IMR-90 (cell line): Measurements from ENCODE around the gene FAM241A. TPM values are rescaled to one million over a fixed set of nuclear protein-coding genes. Genes with fewer than 3 reads are reported as not detected.
A peak's percentile ranks its signal among the peaks of the same experiment; 100 is the strongest.

Experiments
- ATAC-seq: fragments of 200-7000 bp; cut with Tn5 transposase; 2 replicates; pipeline ENCODE4 v1.9.1; 2020; ENCODE audit warnings: low read depth, mild to moderate bottlenecking, moderate library complexity
- BruUV-seq: library from RNA; stranded (reverse); fragments of 400-500 nt; replicated peaks from 2 replicates; lab custom pipeline; 2021; lab: Mats Ljungman, UMichigan
- CTCF ChIA-PET: fragments of 300-600 bp; formaldehyde crosslinking; extraction: SDS; loops from one replicate; lab custom pipeline; 2021; ENCODE audit warnings: antibody characterized with exemption; lab: Yijun Ruan, JAX
- POLR2A ChIA-PET: fragments of 300-600 bp; sonication (Branson Sonifier 250); formaldehyde crosslinking; loops from one replicate; lab custom pipeline; 2022; ENCODE audit warnings: antibody characterized with exemption; ENCODE audit not compliant: unreplicated experiment; lab: Charles Lee
- DNase-seq: peaks from one replicate; pipeline ENCODE4 v3.0.0; 2013
- H2AFZ ChIP-seq: replicated peaks from 2 replicates; pipeline ENCODE3; 2013; ENCODE audit warnings: low read length, mild to moderate bottlenecking; ENCODE audit not compliant: poor library complexity
- H2AK5ac ChIP-seq: 2 replicates; pipeline ENCODE4 v1.6.1; 2013; ENCODE audit warnings: low read depth, low read length, inconsistent platforms
- H2AK9ac ChIP-seq: replicated peaks from 2 replicates; pipeline ENCODE3; 2013; ENCODE audit warnings: mild to moderate bottlenecking, low read depth, low read length, moderate library complexity; ENCODE audit not compliant: poor library complexity
- H2BK120ac ChIP-seq: 2 replicates; pipeline ENCODE4 v1.6.1; 2013; ENCODE audit warnings: low read depth, low read length, inconsistent platforms
- H2BK15ac ChIP-seq: 3 replicates; pipeline ENCODE4 v1.6.1; 2013; ENCODE audit warnings: low read depth, low read length, inconsistent platforms
- H2BK20ac ChIP-seq: 2 replicates; pipeline ENCODE4 v1.6.1; 2013; ENCODE audit warnings: low read depth, mild to moderate bottlenecking, inconsistent platforms, low read length, moderate library complexity
- H2BK5ac ChIP-seq: 2 replicates; pipeline ENCODE4 v1.6.1; 2013; ENCODE audit warnings: mild to moderate bottlenecking, low read depth, low read length, inconsistent platforms; ENCODE audit not compliant: poor library complexity, severe bottlenecking
- H3K14ac ChIP-seq: replicated peaks from 2 replicates; pipeline ENCODE4 v1.6.1; 2013; ENCODE audit warnings: low read depth, low read length, inconsistent platforms
- H3K18ac ChIP-seq: 2 replicates; pipeline ENCODE4 v1.6.1; 2013; ENCODE audit warnings: low read depth, low read length, control low read depth
- H3K23ac ChIP-seq: 2 replicates; pipeline ENCODE4 v1.6.1; 2013; ENCODE audit warnings: low read depth, low read length, inconsistent platforms
- H3K27ac ChIP-seq: 2 replicates; pipeline ENCODE4 v1.5.1; 2013; ENCODE audit warnings: mild to moderate bottlenecking, control low read depth, low read length; ENCODE audit not compliant: insufficient read depth
- H3K27me3 ChIP-seq: 2 replicates; pipeline ENCODE4 v1.6.1; 2013; ENCODE audit warnings: low read length; ENCODE audit not compliant: control insufficient read depth, insufficient read depth
- H3K36me3 ChIP-seq: 2 replicates; pipeline ENCODE4 v1.6.1; 2013; ENCODE audit warnings: low read length, mixed read lengths; ENCODE audit not compliant: control insufficient read depth, insufficient read depth
- H3K4ac ChIP-seq: 2 replicates; pipeline ENCODE4 v1.6.1; 2013; ENCODE audit warnings: low read depth, low read length, inconsistent platforms
- H3K4me1 ChIP-seq: 2 replicates; pipeline ENCODE4 v1.6.1; 2013; ENCODE audit warnings: low read length, mixed read lengths; ENCODE audit not compliant: control insufficient read depth, insufficient read depth
- H3K4me2 ChIP-seq: 2 replicates; pipeline ENCODE4 v1.6.1; 2013; ENCODE audit warnings: low read depth, mild to moderate bottlenecking, control low read depth, low read length, moderate library complexity
- H3K4me3 ChIP-seq: 2 replicates; pipeline ENCODE4 v1.5.1; 2013; ENCODE audit warnings: low read depth, mild to moderate bottlenecking, control low read depth, low read length, moderate library complexity; ENCODE audit not compliant: insufficient read depth
- H3K56ac ChIP-seq: 2 replicates; pipeline ENCODE4 v1.6.1; 2013; ENCODE audit warnings: low read length, inconsistent platforms; ENCODE audit not compliant: insufficient read depth; ENCODE audit errors: extremely low read depth
- H3K79me1 ChIP-seq, 2 experiments: 2 replicates each; pipeline ENCODE4 v1.6.1; 2013; ENCODE audit warnings: low read length in 2 of 2, inconsistent platforms in 1 of 2, low read depth in 1 of 2
- H3K9ac ChIP-seq: 2 replicates; pipeline ENCODE4 v1.6.1; 2013; ENCODE audit warnings: low read depth, low read length, control low read depth
- H3K9me1 ChIP-seq: 2 replicates; pipeline ENCODE4 v1.6.1; 2013; ENCODE audit warnings: low read length, inconsistent platforms; ENCODE audit not compliant: insufficient read depth
- H3K9me3 ChIP-seq: 2 replicates; pipeline ENCODE4 v1.6.1; 2013; ENCODE audit warnings: low read length; ENCODE audit not compliant: control insufficient read depth, insufficient read depth
- H4K20me1 ChIP-seq: 2 replicates; pipeline ENCODE4 v1.6.1; 2013; ENCODE audit warnings: low read length, inconsistent platforms; ENCODE audit not compliant: insufficient read depth
- H4K5ac ChIP-seq: 2 replicates; pipeline ENCODE4 v1.6.1; 2013; ENCODE audit warnings: mild to moderate bottlenecking, low read depth, low read length, control low read depth
- H4K8ac ChIP-seq, 2 experiments: 2 replicates each; pipeline ENCODE4 v1.6.1; 2013; ENCODE audit warnings: low read depth in 2 of 2, low read length in 2 of 2, control low read depth in 1 of 2, inconsistent platforms in 1 of 2
- H4K91ac ChIP-seq: 2 replicates; pipeline ENCODE4 v1.6.1; 2013; ENCODE audit warnings: low read depth, low read length, inconsistent platforms; ENCODE audit not compliant: insufficient read depth
- CEBPB ChIP-seq: IDR thresholded peaks from 2 replicates; pipeline ENCODE4 v1.6.1; 2012; ENCODE audit warnings: low read depth, low read length, improper control_type of control experiment
- CHD1 ChIP-seq: IDR thresholded peaks from 2 replicates; pipeline ENCODE4 v1.6.1; 2012; ENCODE audit warnings: low read depth, low read length, improper control_type of control experiment
- WGBS, 2 experiments: methylation state at CpG; one replicate each; pipeline versions ENCODE4 v1.1.5 to v1.1.7; 2013; ENCODE audit warnings: missing lambda C conversion rate in 2 of 2; ENCODE audit not compliant: insufficient read length in 1 of 2; ENCODE audit errors: extremely low coverage in 2 of 2; 5-methylcytosine and 5-hydroxymethylcytosine counted together
- dilution Hi-C: fragments of 300-500 bp; cut with HindIII; formaldehyde crosslinking; loops from one replicate; pipeline ENCODE4 v1.14.3; 2018; ENCODE audit warnings: low sequenced_read_pairs; ENCODE audit not compliant: unreplicated experiment
- in situ Hi-C: fragments of 300-500 bp; cut with MboI; formaldehyde crosslinking; loops from 3 replicates; pipeline ENCODE4 v1.14.3; 2019; ENCODE audit warnings: low sequenced_read_pairs, inconsistent platforms, mixed read lengths
- intact Hi-C: fragments of 100-400 bp; cut with micrococcal nuclease; formaldehyde crosslinking; loops from 2 replicates; pipeline ENCODE4 v1.10.0; 2022
- polyA plus RNA-seq, 3 experiments: library from polyadenylated mRNA; depleted of rRNA; stranded (reverse); fragments of >200 nt; gene quantifications; 2 replicates each; pipeline ENCODE4 v1.2.3, GENCODE V29; 2012; ENCODE audit warnings: low replicate concordance in 1 of 3
- total RNA-seq: library from RNA; depleted of rRNA; stranded (reverse); fragments of >200 nt; gene quantifications from 2 replicates; pipeline ENCODE4 v1.2.3, GENCODE V29; 2012

The FAM241A gene
- total and polyA plus RNA-seq, 2 of the 4 experiments (the other 2 are of a cell fraction), result under 0.01 to 0.24 TPM

DNA sequence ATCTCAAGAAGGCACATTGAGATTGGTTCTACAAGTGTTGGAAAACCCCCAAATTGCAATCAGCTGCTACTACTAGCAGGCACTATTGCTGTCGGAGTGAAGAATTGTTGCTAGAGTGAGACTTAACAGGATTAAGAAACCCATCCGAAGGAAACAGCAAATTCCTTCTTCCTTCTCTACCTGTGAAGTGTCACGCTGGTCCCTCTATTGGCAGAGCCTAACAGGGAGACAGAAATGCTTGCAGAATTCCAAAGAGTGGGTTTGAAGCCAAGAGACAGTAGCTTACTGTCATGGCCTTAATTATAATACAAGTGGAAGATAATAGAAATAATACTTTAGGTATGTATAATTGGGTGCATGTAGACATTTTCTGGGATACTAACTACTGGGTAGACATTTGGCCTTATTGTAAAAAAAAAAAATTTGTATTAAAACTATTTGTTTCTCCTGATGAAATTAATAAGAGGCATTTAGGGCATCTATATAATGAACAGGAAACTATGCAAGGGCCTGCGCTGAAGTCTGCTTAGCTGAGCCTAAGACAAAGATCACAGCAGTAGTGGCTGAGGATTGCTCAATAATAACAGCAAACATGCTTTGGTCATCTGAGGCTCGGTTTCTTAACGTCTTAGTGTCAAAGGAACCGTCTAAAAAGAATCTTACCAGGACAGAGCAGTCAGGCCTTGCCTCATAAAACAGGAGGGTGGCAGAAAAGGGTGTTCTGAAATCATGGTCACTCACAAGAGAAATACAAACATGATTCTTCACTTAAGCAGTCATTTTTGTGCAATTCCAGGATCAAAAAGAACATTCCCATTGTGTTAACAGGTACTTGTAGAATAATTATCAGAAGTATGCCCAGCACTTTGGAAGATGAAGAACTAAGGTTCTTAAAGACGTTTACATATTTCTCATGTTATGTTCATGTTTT, 40.8 kb downstream of the FAM241A start:
- ATAC-seq, result no peak
- TF ChIP-seq CHD1 (no peak), CEBPB (peak; percentile 56)
- ChIA-PET CTCF (no interaction called here), POLR2A (no interaction called here)
- in situ Hi-C loops, result no loop called here
- Histone ChIP-seq H4K8ac (no peak overlapping the region), H3K79me1 (no peaks in the 10 kb centered on the region), H3K9me3 (no peaks in the 10 kb centered on the region), H2AFZ (no peak overlapping the region), H3K18ac (no peak overlapping the region), H4K20me1 (no peaks in the 10 kb centered on the region), H2AK5ac (no peak overlapping the region), H4K5ac (no peak overlapping the region), H2BK5ac (no peak overlapping the region), H3K4ac (no peak overlapping the region), H4K91ac (no peak overlapping the region), H3K56ac (no peak overlapping the region), H3K27ac (no peak overlapping the region), H2BK15ac (no peak overlapping the region), H3K9ac (no peak overlapping the region), H3K23ac (no peak overlapping the region), H3K4me2 (no peak overlapping the region), H3K9me1 (no peaks in the 10 kb centered on the region), H2BK20ac (no peak overlapping the region), H3K4me3 (no peak overlapping the region), H3K27me3 (no peaks in the 10 kb centered on the region), H3K4me1 (no peaks in the 10 kb centered on the region), H3K14ac (no peak overlapping the region), H2AK9ac (no peak overlapping the region), H3K36me3 (no peaks in the 10 kb centered on the region), H2BK120ac (no peak overlapping the region)
- 33% methylated on average over 3 of the region's 8 CpGs; no CpG with 5 or more reads in 1 of the 2 experiments for WGBS, 2 experiments
- dilution Hi-C loops, result no loop called here
- BruUV-seq, result no TSS peak
- intact Hi-C loops, result no loop called here
- no peak for DNase-seq
